Medulla oblongata (tissue), 1 donor: Measurements from ENCODE around the gene EN2.
"Not testable (repeated sequence)": the region's sequence is repeated elsewhere in the genome, so short reads cannot be mapped to it uniquely, and the experiment has no call there.

Source experiments
- DNase-seq: peaks from one replicate; pipeline ENCODE4 v3.0.0-alpha.2; 2015; ENCODE audit errors: extremely low spot score

EN2 gene

GRCh38 chr7:155425887-155426286 is 32.0 kb upstream of the EN2 start:
- DNase-seq, result no peak

- no peak for DNase-seq
These were observed 31.2 kb upstream of the EN2 start for GRCh38 chr7:155426543-155427410.

GRCh38 chr7:155427411-155428038 is 30.4 kb upstream of the EN2 start:
- DNase-seq, result no peak

GRCh38 chr7:155428171-155428834 is 29.6 kb upstream of the EN2 start:
- no peak for DNase-seq

GRCh38 chr7:155429651-155430050 is 28.3 kb upstream of the EN2 start:
- no peak for DNase-seq

GRCh38 chr7:155430606-155431005 is 27.3 kb upstream of the EN2 start:
- no peak for DNase-seq

- no peak for DNase-seq
These were observed 26.7 kb upstream of the EN2 start for GRCh38 chr7:155431231-155431630.

- no peak for DNase-seq
These were observed 26.2 kb upstream of the EN2 start for GRCh38 chr7:155431711-155432110.

- no peak for DNase-seq
These were observed 22.8 kb upstream of the EN2 start for GRCh38 chr7:155435110-155435509.

- DNase-seq, result no peak
These were observed 20.1 kb upstream of the EN2 start for GRCh38 chr7:155437836-155438235.

- DNase-seq, result no peak
These were observed 19.2 kb upstream of the EN2 start for GRCh38 chr7:155438777-155439176.

GRCh38 chr7:155439311-155440017 is 18.5 kb upstream of the EN2 start:
- no peak for DNase-seq

GRCh38 chr7:155440018-155440410 is 17.9 kb upstream of the EN2 start:
- DNase-seq, result no peak

GRCh38 chr7:155441856-155442255 is 16.1 kb upstream of the EN2 start:
- DNase-seq, result no peak

- no peak for DNase-seq
These were observed 13.2 kb upstream of the EN2 start for GRCh38 chr7:155444746-155445145.

GRCh38 chr7:155445606-155446005 is 12.3 kb upstream of the EN2 start:
- DNase-seq, result not testable (repeated sequence)

- no peak for DNase-seq
These were observed 10.3 kb upstream of the EN2 start for GRCh38 chr7:155447603-155448002.

GRCh38 chr7:155448632-155449007 is 9.3 kb upstream of the EN2 start:
- DNase-seq, result no peak

GRCh38 chr7:155449008-155449868 is 8.7 kb upstream of the EN2 start:
- no peak for DNase-seq

GRCh38 chr7:155449869-155450557 is 7.9 kb upstream of the EN2 start:
- no peak for DNase-seq

GRCh38 chr7:155450558-155450969 is 7.4 kb upstream of the EN2 start:
- DNase-seq, result no peak
